Fibroblast of mammary gland (primary cell): ENCODE results near the gene P2RY6.

ENCODE experiments used
- DNase-seq: peaks from one replicate; pipeline ENCODE4 v3.0.0-alpha.2; 2010; ENCODE audit warnings: low read depth
- H3K4me3 ChIP-seq: 2 replicates; pipeline ENCODE4 v1.5.1; 2011; ENCODE audit warnings: low read depth, mild to moderate bottlenecking, low read length, moderate library complexity; ENCODE audit not compliant: control insufficient read depth
- CTCF ChIP-seq: conservative IDR thresholded peaks from 2 replicates; pipeline ENCODE4 v1.5.1; 2011; ENCODE audit warnings: low read depth, low read length, inconsistent platforms; ENCODE audit not compliant: control insufficient read depth, insufficient read depth

P2RY6 gene

GRCh38 chr11:73252577-73253191, 19.5 kb upstream of the P2RY6 start:
- DNase-seq, result no peak
- H3K4me3 ChIP-seq, result no peak overlapping the region
- no peak for TF ChIP-seq CTCF

- TF ChIP-seq CTCF, result no peak
- H3K4me3 ChIP-seq, result no peak overlapping the region
- peak; percentile 90 for DNase-seq
Observed at GRCh38 chr11:73257342-73258103, 14.6 kb upstream of the P2RY6 start.

- no peak for DNase-seq
- no peak for TF ChIP-seq CTCF
- no peak overlapping the region for H3K4me3 ChIP-seq
Observed at GRCh38 chr11:73258104-73259035, 13.8 kb upstream of the P2RY6 start.

GRCh38 chr11:73259406-73260126, 12.6 kb upstream of the P2RY6 start:
- no peak overlapping the region for H3K4me3 ChIP-seq
- no peak for DNase-seq
- TF ChIP-seq CTCF, result no peak

- TF ChIP-seq CTCF, result no peak
Observed at GRCh38 chr11:73260127-73260457, 12.0 kb upstream of the P2RY6 start.

GRCh38 chr11:73262851-73263495, 9.2 kb upstream of the P2RY6 start:
- no peak for TF ChIP-seq CTCF
- H3K4me3 ChIP-seq, result no peak overlapping the region
- peak; percentile 67 for DNase-seq

More at GRCh38 chr11:73260127-73260457, 12.0 kb upstream of the P2RY6 start:
- H3K4me3 ChIP-seq, result no peak overlapping the region
- DNase-seq, result no peak
